ENCODE results near the gene ZNF862.

Gene ZNF862

GRCh38 chr7:149859369-149859768, 21.2 kb downstream of the ZNF862 start:
- no peak for DNase-seq (ENCODE audit: low spot score)
- TF ChIP-seq, protein P1, sequence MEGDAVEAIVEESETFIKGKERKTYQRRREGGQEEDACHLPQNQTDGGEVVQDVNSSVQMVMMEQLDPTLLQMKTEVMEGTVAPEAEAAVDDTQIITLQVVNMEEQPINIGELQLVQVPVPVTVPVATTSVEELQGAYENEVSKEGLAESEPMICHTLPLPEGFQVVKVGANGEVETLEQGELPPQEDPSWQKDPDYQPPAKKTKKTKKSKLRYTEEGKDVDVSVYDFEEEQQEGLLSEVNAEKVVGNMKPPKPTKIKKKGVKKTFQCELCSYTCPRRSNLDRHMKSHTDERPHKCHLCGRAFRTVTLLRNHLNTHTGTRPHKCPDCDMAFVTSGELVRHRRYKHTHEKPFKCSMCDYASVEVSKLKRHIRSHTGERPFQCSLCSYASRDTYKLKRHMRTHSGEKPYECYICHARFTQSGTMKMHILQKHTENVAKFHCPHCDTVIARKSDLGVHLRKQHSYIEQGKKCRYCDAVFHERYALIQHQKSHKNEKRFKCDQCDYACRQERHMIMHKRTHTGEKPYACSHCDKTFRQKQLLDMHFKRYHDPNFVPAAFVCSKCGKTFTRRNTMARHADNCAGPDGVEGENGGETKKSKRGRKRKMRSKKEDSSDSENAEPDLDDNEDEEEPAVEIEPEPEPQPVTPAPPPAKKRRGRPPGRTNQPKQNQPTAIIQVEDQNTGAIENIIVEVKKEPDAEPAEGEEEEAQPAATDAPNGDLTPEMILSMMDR (IDR thresholded peaks at IDR 0.05; ENCODE audit: extremely low read depth, missing control alignments) = no peak

DNA sequence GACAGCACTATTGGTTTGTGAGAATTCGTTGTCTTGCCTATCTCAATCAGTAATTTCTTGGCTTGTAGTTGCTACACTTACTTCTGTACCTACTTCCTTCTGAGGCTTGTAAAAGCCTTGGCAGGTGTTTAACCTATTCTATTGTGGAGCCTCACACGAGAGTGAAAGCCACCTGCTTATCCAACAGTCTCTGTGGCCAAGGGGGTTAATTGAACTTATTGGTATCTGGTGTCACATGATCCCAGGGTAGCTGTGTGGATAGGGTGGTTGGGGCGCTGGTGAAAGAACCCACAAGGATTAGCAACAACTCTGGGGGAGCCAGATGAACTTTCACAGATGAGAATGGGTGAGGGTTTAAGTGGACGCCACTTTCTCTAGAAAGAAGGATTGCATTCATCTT, 21.7 kb downstream of the ZNF862 start:
- TF ChIP-seq, protein P1 (IDR thresholded peaks at IDR 0.05; ENCODE audit: extremely low read depth, missing control alignments) = no peak
- no peak for DNase-seq (ENCODE audit: low spot score)

DNA sequence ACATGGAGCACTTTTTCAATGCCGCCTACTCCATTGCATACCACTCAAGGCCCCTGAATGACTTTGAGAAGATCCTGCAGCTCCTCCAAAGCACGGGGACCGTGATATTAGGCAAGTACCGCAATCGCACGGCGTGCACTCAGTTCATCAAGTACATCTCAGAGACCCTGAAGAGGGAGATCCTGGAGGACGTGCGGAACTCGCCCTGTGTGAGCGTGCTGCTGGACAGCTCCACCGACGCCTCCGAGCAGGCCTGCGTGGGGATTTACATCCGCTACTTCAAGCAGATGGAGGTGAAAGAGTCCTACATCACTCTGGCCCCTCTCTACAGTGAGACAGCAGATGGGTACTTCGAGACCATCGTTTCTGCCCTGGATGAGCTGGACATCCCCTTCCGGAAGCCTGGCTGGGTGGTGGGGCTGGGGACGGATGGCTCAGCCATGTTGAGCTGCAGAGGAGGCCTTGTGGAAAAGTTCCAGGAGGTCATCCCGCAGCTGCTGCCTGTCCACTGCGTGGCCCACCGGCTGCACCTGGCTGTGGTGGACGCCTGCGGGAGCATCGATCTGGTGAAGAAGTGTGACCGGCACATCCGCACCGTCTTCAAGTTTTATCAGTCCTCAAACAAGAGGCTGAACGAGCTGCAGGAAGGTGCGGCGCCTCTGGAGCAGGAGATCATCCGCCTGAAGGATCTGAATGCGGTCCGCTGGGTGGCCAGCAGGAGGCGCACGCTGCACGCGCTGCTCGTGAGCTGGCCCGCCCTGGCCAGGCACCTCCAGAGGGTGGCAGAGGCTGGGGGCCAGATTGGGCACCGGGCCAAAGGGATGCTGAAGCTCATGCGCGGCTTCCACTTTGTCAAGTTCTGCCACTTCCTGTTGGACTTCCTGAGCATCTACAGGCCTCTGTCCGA, 22.9 kb downstream of the ZNF862 start:
- DNase-seq (ENCODE audit: low spot score) = no peak
- TF ChIP-seq, protein P1 (IDR thresholded peaks at IDR 0.05; ENCODE audit: extremely low read depth, missing control alignments) = no peak

GRCh38 chr7:149861728-149862045, 23.5 kb downstream of the ZNF862 start:
- no peak for DNase-seq (ENCODE audit: low spot score)

DNA sequence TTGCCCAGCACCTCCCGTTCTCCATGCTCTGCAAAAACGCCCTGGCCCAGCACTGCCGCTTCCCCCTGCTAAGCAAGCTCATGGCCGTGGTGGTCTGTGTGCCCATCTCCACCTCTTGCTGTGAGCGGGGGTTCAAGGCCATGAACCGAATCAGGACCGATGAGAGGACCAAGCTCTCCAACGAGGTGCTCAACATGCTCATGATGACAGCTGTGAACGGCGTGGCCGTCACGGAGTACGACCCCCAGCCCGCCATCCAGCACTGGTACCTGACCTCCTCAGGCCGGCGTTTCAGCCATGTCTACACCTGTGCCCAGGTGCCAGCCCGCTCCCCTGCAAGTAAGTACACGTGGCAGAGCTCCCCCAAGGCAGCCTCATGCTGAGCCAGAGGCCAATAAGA, 24.0 kb downstream of the ZNF862 start:
- TF ChIP-seq, protein P1 (IDR thresholded peaks at IDR 0.05; ENCODE audit: extremely low read depth, missing control alignments) = no peak
- DNase-seq (ENCODE audit: low spot score) = no peak

More at GRCh38 chr7:149861728-149862045, 23.5 kb downstream of the ZNF862 start:
- TF ChIP-seq, protein P1 (IDR thresholded peaks at IDR 0.05; ENCODE audit: extremely low read depth, missing control alignments) = no peak

- TF ChIP-seq, protein P1 (IDR thresholded peaks at IDR 0.05; ENCODE audit: extremely low read depth, missing control alignments) = no peak
- no peak for DNase-seq (ENCODE audit: low spot score)
Measured at GRCh38 chr7:149863500-149863899, 25.3 kb downstream of the ZNF862 start.

GRCh38 chr7:149864023-149864422, 25.8 kb downstream of the ZNF862 start:
- DNase-seq (ENCODE audit: low spot score) = no peak
- TF ChIP-seq, protein P1 (IDR thresholded peaks at IDR 0.05; ENCODE audit: extremely low read depth, missing control alignments) = no peak

Data from GM20000 (cell line).